ENCODE data around the gene MCM7. TPM values are rescaled to one million over a fixed set of nuclear protein-coding genes. Genes with fewer than 3 reads are reported as not detected.

Gene MCM7
- polyA plus RNA-seq, 1 experiment, result 39.5 TPM

DNA sequence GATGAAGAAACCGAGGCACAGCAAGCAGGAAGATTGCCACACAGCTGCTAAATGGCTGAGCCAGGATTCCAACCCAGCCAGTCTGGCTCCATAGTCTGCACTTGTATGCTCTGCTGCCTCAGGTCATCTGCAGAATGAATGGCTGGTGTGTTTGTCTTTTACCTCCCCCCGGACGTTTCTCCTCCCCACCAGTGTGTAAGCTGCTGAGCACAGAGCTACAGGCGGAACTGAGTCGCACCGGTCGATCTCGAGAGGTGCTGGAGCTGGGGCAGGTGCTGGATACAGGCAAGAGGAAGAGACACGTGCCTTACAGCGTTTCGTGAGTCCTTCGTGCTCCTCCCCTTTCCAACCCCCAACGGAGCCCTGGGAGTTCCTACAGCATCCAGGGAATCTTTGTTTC is 20.9 kb upstream of the MCM7 start:
- H3K27me3 ChIP-seq (ENCODE audit: control insufficient read depth, insufficient read depth, low read length), result no peaks in the 10 kb centered on the region
- TF ChIP-seq, protein P1, sequence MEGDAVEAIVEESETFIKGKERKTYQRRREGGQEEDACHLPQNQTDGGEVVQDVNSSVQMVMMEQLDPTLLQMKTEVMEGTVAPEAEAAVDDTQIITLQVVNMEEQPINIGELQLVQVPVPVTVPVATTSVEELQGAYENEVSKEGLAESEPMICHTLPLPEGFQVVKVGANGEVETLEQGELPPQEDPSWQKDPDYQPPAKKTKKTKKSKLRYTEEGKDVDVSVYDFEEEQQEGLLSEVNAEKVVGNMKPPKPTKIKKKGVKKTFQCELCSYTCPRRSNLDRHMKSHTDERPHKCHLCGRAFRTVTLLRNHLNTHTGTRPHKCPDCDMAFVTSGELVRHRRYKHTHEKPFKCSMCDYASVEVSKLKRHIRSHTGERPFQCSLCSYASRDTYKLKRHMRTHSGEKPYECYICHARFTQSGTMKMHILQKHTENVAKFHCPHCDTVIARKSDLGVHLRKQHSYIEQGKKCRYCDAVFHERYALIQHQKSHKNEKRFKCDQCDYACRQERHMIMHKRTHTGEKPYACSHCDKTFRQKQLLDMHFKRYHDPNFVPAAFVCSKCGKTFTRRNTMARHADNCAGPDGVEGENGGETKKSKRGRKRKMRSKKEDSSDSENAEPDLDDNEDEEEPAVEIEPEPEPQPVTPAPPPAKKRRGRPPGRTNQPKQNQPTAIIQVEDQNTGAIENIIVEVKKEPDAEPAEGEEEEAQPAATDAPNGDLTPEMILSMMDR (IDR thresholded peaks at IDR 0.05; ENCODE audit: low read depth, low read length), result no peak
- ChIA-PET CTCF (interaction anchor here (1.2 to 2.2 kb wide), 2 partner anchors 8 to 9 kb away, joined by 4 to 11 read pairs; no protein-coding TSS in a partner anchor), POLR2A (no interaction called here)
- no peak overlapping the region for H3K4me3 ChIP-seq (ENCODE audit: low read depth, low read length)
- DNase-seq (ENCODE audit: low read depth, low spot score), result no peak
- no peaks in the 10 kb centered on the region for H3K9me3 ChIP-seq (ENCODE audit: control insufficient read depth, insufficient read depth, low read length)
- H3K27ac ChIP-seq (ENCODE audit: low read depth, low read length), result no peak overlapping the region

- DNase-seq (ENCODE audit: low read depth, low spot score), result no peak
- Histone ChIP-seq H3K9me3 (ENCODE audit: control insufficient read depth, insufficient read depth, low read length) (no peaks in the 10 kb centered on the region), H3K27ac (ENCODE audit: low read depth, low read length) (no peak overlapping the region), H3K27me3 (ENCODE audit: control insufficient read depth, insufficient read depth, low read length) (no peaks in the 10 kb centered on the region), H3K4me3 (ENCODE audit: low read depth, low read length) (peak overlapping the region; percentile 98)
- ChIA-PET CTCF (interaction anchor here (0.5 to 2.2 kb wide), 3 partner anchors 10 to 66 kb away, joined by 4 to 11 read pairs (median 9); no protein-coding TSS in a partner anchor), POLR2A (no interaction called here)
- TF ChIP-seq, protein P1 (IDR thresholded peaks at IDR 0.05; ENCODE audit: low read depth, low read length), result no peak
Measured at GRCh38 chr7:100120733-100121036, 19.5 kb upstream of the MCM7 start.

DNA sequence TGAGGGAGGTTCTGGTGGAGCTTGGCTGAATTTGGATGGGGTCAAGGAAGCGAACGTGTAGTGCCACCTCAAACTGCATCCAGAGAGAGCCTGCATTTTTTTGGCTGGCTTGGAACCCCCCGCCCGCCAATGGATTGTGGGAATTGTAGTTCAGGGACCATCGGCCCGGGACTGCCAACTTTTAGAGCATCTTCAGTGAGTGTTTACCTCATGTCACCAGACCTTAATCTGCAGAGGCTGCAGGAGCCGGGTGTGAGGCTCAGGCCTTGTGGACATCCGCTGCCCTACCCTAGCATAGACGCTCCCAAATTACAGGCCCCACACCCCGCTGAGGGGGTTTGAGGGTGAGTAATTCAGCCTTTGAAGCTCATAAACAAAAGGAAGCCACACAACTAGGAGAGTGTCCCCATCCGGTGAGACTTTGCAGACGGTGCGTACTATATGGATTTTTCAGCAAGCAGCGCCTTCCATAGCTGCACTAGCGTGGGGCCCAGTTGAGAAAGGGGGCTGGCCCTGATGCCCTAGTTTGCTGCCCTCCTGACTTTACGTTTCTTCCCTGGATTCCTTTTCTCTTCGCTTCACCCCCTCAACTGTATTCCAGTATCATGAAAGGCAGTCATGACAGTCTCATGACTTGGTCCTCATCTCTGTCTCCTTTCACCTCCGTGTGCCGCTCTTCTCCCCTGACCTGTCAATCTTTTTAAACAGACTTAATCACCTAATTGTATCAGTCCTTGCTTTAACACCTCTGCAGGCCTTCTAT is 19.0 kb upstream of the MCM7 start:
- H3K9me3 ChIP-seq (ENCODE audit: control insufficient read depth, insufficient read depth, low read length), result no peaks in the 10 kb centered on the region
- POLR2A ChIA-PET, result interaction anchor here (0.6 kb wide), 1 partner anchor 39 kb away, joined by 3 read pairs; the partner anchor contains the start of gene TRAPPC14
- CTCF ChIA-PET, result interaction anchor here (0.5 to 2.2 kb wide), 3 partner anchors 10 to 65 kb away, joined by 4 to 11 read pairs (median 9); no protein-coding TSS in a partner anchor
- H3K4me3 ChIP-seq (ENCODE audit: low read depth, low read length), result peak overlapping the region; percentile 98
- no peaks in the 10 kb centered on the region for H3K27me3 ChIP-seq (ENCODE audit: control insufficient read depth, insufficient read depth, low read length)
- TF ChIP-seq, protein P1 (IDR thresholded peaks at IDR 0.05; ENCODE audit: low read depth, low read length), result no peak
- DNase-seq (ENCODE audit: low read depth, low spot score), result no peak
- peak overlapping the region; percentile 74 for H3K27ac ChIP-seq (ENCODE audit: low read depth, low read length)

GRCh38 chr7:100119072-100119969 is 18.1 kb upstream of the MCM7 start, which contains the start of the genes CNPY4 and TAF6:
Gene CNPY4 (plus strand): TSS chr7:100119634. CDS start chr7:100119745, 111 bp downstream.
Gene TAF6 (minus strand): TSS chr7:100119358. CDS start chr7:100114209, 5,149 bp downstream.
- Histone ChIP-seq H3K27me3 (ENCODE audit: control insufficient read depth, insufficient read depth, low read length) (no peaks in the 10 kb centered on the region), H3K27ac (ENCODE audit: low read depth, low read length) (peak within 1 kb of the TSS; percentile 74), H3K9me3 (ENCODE audit: control insufficient read depth, insufficient read depth, low read length) (no peaks in the 10 kb centered on the region), H3K4me3 (ENCODE audit: low read depth, low read length) (peak within 1 kb of the TSS; percentile 98)
- ChIA-PET CTCF (interaction anchor here (2.2 kb wide), 2 partner anchors 11 to 14 kb away, joined by 9 to 11 read pairs; no protein-coding TSS in a partner anchor), POLR2A (interaction anchor here (0.6 kb wide), 1 partner anchor 39 kb away, joined by 3 read pairs; the partner anchor contains the start of gene TRAPPC14)
- peak; percentile 91 for DNase-seq (ENCODE audit: low read depth, low spot score)
- TF ChIP-seq, protein P1 (IDR thresholded peaks at IDR 0.05; ENCODE audit: low read depth, low read length), result no peak
